ENCODE results near the gene EML3.

The EML3 gene

DNA sequence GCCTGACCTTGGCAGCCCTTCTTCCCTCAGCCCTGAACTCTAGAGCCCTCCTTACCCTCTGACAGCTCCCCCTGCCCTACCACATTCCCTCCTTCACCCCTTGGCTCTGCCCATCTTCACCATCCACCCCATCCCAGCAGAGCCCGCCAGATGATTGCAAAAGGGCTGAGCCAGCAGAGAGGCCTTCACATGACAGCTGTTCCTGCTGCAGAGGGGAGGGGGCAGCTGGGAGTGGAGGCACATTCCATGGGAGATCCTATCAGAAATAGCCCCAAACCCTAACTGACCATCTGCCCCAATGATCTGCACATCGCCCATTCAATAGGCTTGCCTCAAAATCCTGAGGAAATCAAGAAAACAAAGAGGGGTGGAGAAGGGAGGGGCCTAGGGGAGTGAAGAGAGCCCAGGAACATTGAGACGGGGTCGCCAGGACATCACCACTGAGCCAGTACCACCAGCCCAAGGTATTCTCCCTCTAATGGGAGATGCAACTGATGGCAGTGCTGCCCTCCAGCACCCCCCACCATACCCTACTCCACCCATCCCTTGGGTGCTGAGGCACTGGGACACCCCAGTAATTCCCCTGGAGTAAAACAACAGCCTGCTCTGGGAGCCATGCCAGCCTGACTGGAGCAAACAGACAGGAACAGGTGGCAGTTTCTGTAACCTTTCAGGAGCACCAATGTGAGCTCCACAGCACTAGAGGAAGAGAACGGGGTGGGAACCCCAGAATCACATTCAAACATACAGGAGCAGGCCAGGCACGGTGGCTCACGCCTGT lies 58.0 kb downstream of the EML3 start:
- WGBS (ENCODE audit: insufficient coverage) = 92% methylated on average over 3 of the region's 7 CpGs
- Histone ChIP-seq H3K27ac (ENCODE audit: insufficient read depth in 1 of 2, low read depth in 1 of 2, low read length in 2 of 2, poor library complexity in 1 of 2, severe bottlenecking in 2 of 2) (peak overlapping the region; percentile 96 to 97), H3K4me1 (ENCODE audit: control extremely low read depth in 1 of 4, control insufficient read depth in 4 of 4, insufficient read depth in 4 of 4, low read length in 3 of 4) (peaks cover 19 to 97% (median 86%) of the 10 kb centered on the region in 4 experiments), H3K27me3 (replicated peaks in 2 of 5; ENCODE audit: control insufficient read depth in 4 of 5, insufficient read depth in 5 of 5, low read length in 4 of 5) (no peaks in the 10 kb centered on the region), H3K36me3 (ENCODE audit: control insufficient read depth in 4 of 4, insufficient read depth in 4 of 4, low read length in 3 of 4) (peaks cover 5 to 14% (median 9%) of the 10 kb centered on the region in 4 experiments), H3K4me3 (ENCODE audit: control insufficient read depth in 1 of 7, extremely low read depth in 1 of 7, insufficient read depth in 4 of 7, low read depth in 2 of 7, low read length in 6 of 7) (peak overlapping the region in 3 of 7 experiments; percentile 8 to 69 (median 66)), H3K9me3 (ENCODE audit: control extremely low read depth in 1 of 5, control insufficient read depth in 4 of 5, insufficient read depth in 2 of 5, low read depth in 1 of 5, low read length in 4 of 5) (no peaks in the 10 kb centered on the region)
- ChIA-PET POLR2A (interaction anchor here (1.2 to 2.3 kb wide), 3 partner anchors 8 to 110 kb away, joined by 4 to 10 read pairs (median 4); partner anchors contain the start of genes AHNAK, C11orf98 and CSKMT), CTCF (interaction anchor here (0.7 to 19.4 kb wide), 8 partner anchors 10 to 160 kb away, joined by 3 to 283 read pairs (median 4); partner anchors contain the start of gene AHNAK)
- no peak for DNase-seq

GRCh38 chr11:62553839-62554361 lies 58.7 kb downstream of the EML3 start:
- peak in 2 of 3 donors; percentile 19 to 30 for DNase-seq
- H3K4me1 ChIP-seq (ENCODE audit: control extremely low read depth in 1 of 4, control insufficient read depth in 4 of 4, insufficient read depth in 4 of 4, low read length in 3 of 4) = peaks cover 19 to 93% (median 82%) of the 10 kb centered on the region in 4 experiments
- peak overlapping the region; percentile 96 to 97 for H3K27ac ChIP-seq (ENCODE audit: insufficient read depth in 1 of 2, low read depth in 1 of 2, low read length in 2 of 2, poor library complexity in 1 of 2, severe bottlenecking in 2 of 2)
- H3K9me3 ChIP-seq (ENCODE audit: control extremely low read depth in 1 of 5, control insufficient read depth in 4 of 5, insufficient read depth in 2 of 5, low read depth in 1 of 5, low read length in 4 of 5) = no peaks in the 10 kb centered on the region
- H3K36me3 ChIP-seq (ENCODE audit: control insufficient read depth in 4 of 4, insufficient read depth in 4 of 4, low read length in 3 of 4) = peaks cover 0 to 7% (median 3%) of the 10 kb centered on the region in 4 experiments
- peak overlapping the region in 2 of 7 experiments; percentile 66 to 69 for H3K4me3 ChIP-seq (ENCODE audit: control insufficient read depth in 1 of 7, extremely low read depth in 1 of 7, insufficient read depth in 4 of 7, low read depth in 2 of 7, low read length in 6 of 7)
- CTCF ChIA-PET = interaction anchor here (1.1 to 19.4 kb wide), 6 partner anchors 12 to 159 kb away, joined by 3 to 283 read pairs (median 4); partner anchors contain the start of gene AHNAK
- WGBS (ENCODE audit: insufficient coverage) = 97% methylated on average over 4 of the region's 8 CpGs
- POLR2A ChIA-PET = interaction anchor here (2.3 kb wide), 1 partner anchor 9 kb away, joined by 10 read pairs; no protein-coding TSS in a partner anchor
- peaks cover 0 to under 1% (median 0%) of the 10 kb centered on the region in 5 experiments for H3K27me3 ChIP-seq (replicated peaks in 2 of 5; ENCODE audit: control insufficient read depth in 4 of 5, insufficient read depth in 5 of 5, low read length in 4 of 5)

DNA sequence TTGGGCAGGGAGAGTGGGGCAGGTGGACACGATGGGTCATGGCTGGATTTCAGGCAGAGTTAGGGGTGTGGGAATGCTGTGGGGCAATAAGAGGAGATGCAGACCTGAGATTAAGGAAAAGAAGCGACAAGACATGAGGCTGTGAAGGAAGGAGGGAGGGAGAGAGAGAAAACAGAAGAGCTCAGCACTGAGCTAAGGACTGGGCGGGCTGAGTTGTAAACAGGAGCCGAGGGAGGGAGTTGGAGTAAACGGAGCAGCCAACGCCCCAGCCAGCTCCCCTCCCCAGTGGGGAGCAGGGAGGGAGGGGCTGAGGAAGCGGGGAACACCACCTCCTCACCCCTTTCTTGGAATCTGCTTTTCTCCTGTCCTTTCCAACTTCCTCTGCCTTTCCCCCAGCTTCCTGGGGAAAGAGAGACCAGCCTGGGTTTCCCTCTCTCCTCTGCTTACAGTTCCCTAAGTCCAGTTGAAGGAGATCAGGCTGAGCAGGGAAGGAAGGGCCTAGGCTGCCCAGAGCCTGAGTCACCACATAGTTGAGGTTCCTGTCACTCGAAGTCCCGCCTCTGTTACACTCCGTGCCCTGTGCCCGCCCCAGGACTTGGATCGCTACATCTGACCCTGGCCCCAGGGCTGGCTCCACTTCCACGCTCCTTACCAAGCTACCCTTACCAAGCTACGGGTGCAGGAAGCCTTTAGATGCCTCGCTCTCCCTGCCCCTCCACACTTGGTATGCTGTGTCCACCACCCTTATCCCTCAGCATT lies 59.3 kb downstream of the EML3 start:
- Histone ChIP-seq H3K4me3 (ENCODE audit: control insufficient read depth in 1 of 7, extremely low read depth in 1 of 7, insufficient read depth in 4 of 7, low read depth in 2 of 7, low read length in 6 of 7) (peak overlapping the region in 5 of 7 experiments; percentile 11 to 69 (median 44)), H3K27me3 (replicated peaks in 2 of 5; ENCODE audit: control insufficient read depth in 4 of 5, insufficient read depth in 5 of 5, low read length in 4 of 5) (peaks cover 0 to 3% (median 0%) of the 10 kb centered on the region in 5 experiments), H3K9me3 (ENCODE audit: control extremely low read depth in 1 of 5, control insufficient read depth in 4 of 5, insufficient read depth in 2 of 5, low read depth in 1 of 5, low read length in 4 of 5) (no peaks in the 10 kb centered on the region), H3K27ac (ENCODE audit: insufficient read depth in 1 of 2, low read depth in 1 of 2, low read length in 2 of 2, poor library complexity in 1 of 2, severe bottlenecking in 2 of 2) (peak overlapping the region; percentile 96 to 97), H3K4me1 (ENCODE audit: control extremely low read depth in 1 of 4, control insufficient read depth in 4 of 4, insufficient read depth in 4 of 4, low read length in 3 of 4) (peaks cover 19 to 90% (median 76%) of the 10 kb centered on the region in 4 experiments), H3K36me3 (ENCODE audit: control insufficient read depth in 4 of 4, insufficient read depth in 4 of 4, low read length in 3 of 4) (peaks cover 0 to 1% (median under 1%) of the 10 kb centered on the region in 4 experiments)
- CTCF ChIA-PET = interaction anchor here (0.7 to 19.4 kb wide), 10 partner anchors 10 to 189 kb away, joined by 3 to 283 read pairs (median 4); partner anchors contain the start of genes AHNAK and EEF1G
- POLR2A ChIA-PET = interaction anchor here (1.0 kb wide), 1 partner anchor 288 kb away, joined by 3 read pairs; no protein-coding TSS in a partner anchor
- WGBS (ENCODE audit: insufficient coverage) = 0% methylated on average over 8 of the region's 15 CpGs
- DNase-seq = peak; percentile 72 to 87 (median 86)

- POLR2A ChIA-PET = interaction anchor here (0.6 to 1.6 kb wide), 4 partner anchors 9 to 289 kb away, joined by 3 to 5 read pairs (median 3); partner anchors contain the start of gene TTC9C
- CTCF ChIA-PET = interaction anchor here (0.7 to 19.4 kb wide), 10 partner anchors 11 to 189 kb away, joined by 3 to 283 read pairs (median 4); partner anchors contain the start of genes AHNAK and EEF1G
- H3K4me3 ChIP-seq (ENCODE audit: control insufficient read depth in 1 of 7, extremely low read depth in 1 of 7, insufficient read depth in 4 of 7, low read depth in 2 of 7, low read length in 6 of 7) = peak overlapping the region in 5 of 7 experiments; percentile 11 to 69 (median 44)
- WGBS (ENCODE audit: insufficient coverage) = 26% methylated on average over 2 of the region's 4 CpGs
- no peaks in the 10 kb centered on the region for H3K36me3 ChIP-seq (ENCODE audit: control insufficient read depth in 4 of 4, insufficient read depth in 4 of 4, low read length in 3 of 4)
- peaks cover 0 to 3% (median 0%) of the 10 kb centered on the region in 5 experiments for H3K27me3 ChIP-seq (replicated peaks in 2 of 5; ENCODE audit: control insufficient read depth in 4 of 5, insufficient read depth in 5 of 5, low read length in 4 of 5)
- H3K4me1 ChIP-seq (ENCODE audit: control extremely low read depth in 1 of 4, control insufficient read depth in 4 of 4, insufficient read depth in 4 of 4, low read length in 3 of 4) = peaks cover 18 to 90% (median 74%) of the 10 kb centered on the region in 4 experiments
- no peak for DNase-seq
- H3K9me3 ChIP-seq (ENCODE audit: control extremely low read depth in 1 of 5, control insufficient read depth in 4 of 5, insufficient read depth in 2 of 5, low read depth in 1 of 5, low read length in 4 of 5) = no peaks in the 10 kb centered on the region
- H3K27ac ChIP-seq (ENCODE audit: insufficient read depth in 1 of 2, low read depth in 1 of 2, low read length in 2 of 2, poor library complexity in 1 of 2, severe bottlenecking in 2 of 2) = peak overlapping the region; percentile 96 to 97
Measured at GRCh38 chr11:62552485-62553079, 60.0 kb downstream of the EML3 start.
